ENCODE measurements around the gene KANK2.
"Not testable (repeated sequence)": the region's sequence is repeated elsewhere in the genome, so short reads cannot be mapped to it uniquely, and the experiment has no call there.

KANK2 gene

DNA sequence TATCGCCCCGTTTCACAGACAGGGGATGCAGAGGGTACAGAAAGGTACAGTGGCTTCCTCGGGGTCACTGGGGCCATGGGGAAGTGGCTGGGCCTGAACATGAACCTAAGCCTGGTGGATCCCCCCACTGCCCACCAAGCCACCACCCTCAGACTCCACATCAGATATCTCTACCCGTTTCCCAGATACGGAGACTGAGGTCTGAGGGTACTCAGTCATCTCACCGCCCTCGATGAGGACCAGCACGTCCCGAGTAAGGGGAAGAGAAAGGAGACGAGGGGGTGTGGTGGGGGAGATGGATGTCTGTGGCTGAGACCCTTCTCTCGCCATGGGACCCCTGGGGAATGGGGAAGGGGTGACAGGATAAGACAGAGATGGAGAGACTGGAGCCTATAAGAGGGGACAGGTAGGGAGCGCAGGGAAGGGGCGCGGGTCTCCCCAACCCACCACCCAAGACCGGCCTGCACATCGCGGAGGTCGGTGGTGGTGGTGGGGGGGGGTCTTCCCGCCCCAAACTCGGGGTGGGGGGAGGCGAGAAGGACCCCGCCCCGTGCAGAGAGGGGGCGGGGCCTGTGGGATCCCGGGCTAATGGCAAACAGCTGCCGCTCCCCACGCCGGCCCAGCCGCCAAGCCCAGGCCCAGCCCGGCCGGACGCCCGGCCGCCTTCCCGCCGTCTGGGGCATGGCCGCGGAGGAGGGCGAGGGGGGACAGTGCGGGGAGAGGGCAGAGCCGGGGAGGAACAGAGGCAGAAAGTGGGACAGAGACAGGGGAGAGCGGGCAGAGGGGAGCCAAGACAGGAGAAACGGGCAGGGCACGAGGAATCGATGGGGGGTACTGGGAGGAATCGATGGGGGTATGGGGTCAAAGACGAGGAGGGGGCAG is 698 bp downstream of the KANK2 start:
- DNase-seq (ENCODE audit: low read depth) = no peak

DNA sequence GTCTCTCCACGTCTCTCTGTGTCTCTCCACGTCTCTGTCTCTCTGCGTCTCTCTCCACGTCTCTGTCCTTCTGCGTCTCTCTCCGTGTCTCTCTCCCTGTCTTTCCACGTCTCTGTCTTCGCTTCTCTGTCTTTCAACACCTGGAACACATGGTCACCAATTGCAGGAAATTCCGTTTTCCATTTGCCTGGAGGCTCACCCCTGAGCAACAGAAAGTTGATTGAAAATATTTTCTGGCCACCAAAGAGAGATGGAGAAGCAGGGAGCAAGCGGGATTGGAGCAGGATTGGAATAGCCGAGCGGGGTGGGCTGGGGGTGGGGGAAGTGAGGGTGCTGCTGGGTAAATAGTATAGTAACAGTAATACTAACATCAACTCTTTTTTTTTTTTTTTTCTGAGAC is 1.7 kb downstream of the KANK2 start:
- DNase-seq (ENCODE audit: low read depth) = no peak

DNA sequence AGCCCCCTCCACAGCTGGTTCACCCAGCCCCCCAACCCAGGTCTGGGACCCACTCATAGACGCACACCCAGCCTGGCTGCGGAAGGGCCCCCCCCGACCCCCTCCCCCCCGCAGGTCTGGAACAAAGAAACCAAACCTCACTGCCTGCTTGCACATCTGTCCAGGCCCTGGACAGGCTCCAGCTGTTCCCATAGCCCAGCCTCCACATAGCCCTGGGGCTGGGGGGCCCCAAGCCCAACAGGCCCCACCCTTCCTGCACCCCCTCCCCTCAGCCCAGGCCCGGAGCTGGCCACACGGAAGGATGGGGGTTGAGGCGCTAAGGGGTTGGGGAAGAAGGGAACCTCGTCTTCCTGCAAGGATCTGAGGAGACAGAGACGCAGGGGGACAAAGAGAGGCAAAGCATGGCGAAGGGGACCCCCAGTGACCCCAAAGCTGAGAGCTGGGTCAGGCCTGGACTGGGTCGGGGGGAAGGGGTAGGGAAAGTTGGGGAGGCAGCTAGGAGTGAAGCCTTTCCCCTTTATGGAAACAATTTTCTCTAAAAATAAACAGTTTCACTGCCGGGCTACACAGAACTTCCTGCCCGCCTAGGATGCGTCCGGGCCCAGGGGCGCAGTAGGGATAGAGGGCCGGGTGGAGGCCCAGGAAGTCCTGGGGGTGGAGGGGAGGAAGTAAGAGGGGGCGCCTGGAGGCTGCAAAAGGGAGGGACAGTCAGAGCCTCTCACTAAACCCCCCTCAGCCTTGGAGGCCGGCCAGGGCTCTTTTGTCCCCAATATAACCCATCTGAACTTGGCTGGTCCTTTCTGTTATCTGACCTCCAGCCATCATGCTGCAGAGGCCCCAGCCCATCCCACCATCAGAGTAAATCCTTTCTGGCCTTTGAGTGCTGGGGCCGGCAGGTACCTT is 2.4 kb downstream of the KANK2 start:
- DNase-seq (ENCODE audit: low read depth) = no peak

DNA sequence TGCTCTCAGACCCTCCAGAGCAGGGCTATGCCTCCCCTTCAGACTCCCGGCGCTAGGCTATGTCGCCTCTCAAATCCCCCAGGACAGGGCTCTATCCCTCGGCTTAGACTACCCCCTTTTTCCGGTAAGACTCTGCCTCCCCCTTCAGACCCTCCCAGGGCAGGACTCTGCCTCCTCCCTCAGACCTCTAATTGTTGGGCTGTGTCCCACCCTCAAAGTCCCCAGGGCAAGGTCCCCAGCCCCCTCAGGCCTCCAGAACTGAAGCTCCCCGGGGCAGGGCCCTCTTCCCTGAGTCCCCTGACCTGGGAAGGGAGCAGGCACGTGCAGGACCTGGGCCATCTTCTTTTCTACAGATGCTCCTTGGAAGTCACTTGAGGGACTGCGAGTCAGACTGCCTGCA is 3.2 kb downstream of the KANK2 start:
- no peak for DNase-seq (ENCODE audit: low read depth)

DNA sequence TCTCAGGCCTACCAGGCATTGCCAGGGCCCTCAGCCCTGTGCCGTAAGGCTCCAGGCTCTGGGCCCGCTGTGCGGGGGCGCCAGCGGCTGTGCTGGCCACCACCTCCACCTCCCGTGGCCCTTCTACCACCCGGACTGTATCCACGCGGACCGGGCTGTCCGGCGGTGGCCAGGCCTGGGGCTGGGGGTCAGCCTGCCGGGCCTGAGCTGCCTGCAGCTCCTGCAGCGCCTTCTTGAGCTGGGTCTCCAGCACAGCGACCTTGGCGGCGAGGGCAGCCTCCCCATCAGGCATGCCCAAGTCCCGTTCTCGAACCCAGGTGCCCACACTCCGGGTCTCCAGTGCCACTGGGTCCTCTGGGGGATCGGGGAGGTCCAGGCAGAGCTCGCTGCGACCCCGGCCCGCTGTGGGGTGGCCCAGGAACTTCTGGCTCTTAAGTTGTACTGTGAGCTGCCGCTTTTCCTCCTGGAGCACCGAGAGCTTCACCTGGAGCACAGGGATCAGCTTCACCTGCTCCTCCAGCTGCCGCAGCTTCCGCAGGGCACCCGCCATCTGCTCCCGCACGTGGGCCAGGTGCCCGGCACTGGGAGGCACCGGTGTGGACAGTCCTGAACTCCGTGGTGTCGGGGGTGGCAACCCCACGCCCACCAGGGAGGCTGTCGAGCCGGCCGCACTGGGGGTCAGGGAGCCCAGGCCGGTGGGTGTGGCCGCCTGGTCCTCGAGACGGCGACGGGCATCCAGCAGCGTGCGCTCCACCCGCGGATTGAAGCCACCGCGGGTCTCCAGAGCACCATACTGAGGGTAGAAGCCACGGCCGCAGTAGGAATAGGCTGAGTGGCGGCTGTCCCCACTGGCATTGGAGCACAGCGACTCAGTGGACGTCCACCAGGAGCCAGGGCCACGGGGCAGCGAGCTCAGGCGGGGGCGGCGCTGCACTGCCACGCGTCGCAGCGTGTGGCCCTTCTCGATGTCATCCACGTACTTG is 4.1 kb downstream of the KANK2 start:
- no peak for DNase-seq (ENCODE audit: low read depth)

DNA sequence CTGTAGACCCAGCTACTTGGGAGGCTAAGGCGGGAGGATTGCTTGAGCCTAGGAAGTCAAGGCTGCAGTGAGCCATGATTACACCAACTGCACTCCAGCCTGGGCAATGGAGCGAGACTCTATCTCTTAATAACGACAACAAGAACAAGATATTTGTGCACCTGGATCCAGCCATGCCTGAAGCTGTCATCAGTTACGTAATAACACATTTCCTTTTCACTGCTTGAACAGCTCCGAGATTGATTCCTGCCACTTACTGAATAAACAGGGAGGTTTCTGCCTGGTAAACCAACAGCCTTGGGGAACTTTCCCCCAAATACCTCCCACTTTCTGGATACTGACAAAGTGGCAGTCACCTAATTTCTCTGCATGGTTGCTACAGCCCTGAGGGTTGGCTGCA is 5.4 kb downstream of the KANK2 start:
- no peak for DNase-seq (ENCODE audit: low read depth)

DNA sequence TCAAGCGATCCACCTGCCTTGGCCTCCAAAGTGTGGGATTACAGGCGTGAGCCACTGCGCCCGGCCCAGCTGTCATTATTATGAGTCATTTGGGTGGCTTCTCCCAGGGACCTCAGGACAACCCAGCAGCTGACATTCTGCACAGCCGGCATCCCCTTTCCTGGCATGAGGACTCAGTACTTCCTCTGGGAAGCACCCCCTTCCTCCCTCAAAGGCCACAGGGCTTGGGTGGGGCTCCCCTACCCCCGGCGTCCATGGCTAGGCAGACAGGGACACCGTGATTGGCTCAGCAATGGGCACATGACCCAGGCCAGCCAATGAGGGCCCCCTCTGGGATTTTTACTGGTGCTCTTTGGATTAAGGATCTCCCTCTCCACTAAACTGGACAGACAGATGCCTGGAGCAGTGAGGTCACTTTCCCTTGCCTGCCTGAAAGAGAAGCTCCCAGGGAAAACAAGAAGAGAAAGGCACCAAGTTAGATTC is 6.0 kb downstream of the KANK2 start:
- DNase-seq (ENCODE audit: low read depth) = no peak

DNA sequence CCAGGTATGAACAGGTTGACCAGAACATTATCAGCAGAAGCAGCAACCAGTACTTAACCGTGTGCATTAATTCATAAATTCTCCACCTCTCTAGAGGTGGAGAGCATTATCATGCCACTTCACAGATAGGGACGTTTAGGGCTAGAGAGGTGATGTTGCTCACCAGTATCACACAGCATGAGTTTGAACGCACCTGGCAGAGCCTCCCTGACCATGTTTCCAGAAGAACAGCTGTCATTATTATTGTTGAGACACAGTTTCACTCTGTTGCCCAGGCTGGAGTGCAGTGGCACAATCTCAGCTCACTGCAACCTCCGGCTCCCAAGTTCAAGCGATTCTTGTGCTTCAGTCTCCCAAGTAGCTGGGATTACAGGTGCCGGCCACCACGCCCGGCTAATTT is 6.8 kb downstream of the KANK2 start:
- no peak for DNase-seq (ENCODE audit: low read depth)

DNA sequence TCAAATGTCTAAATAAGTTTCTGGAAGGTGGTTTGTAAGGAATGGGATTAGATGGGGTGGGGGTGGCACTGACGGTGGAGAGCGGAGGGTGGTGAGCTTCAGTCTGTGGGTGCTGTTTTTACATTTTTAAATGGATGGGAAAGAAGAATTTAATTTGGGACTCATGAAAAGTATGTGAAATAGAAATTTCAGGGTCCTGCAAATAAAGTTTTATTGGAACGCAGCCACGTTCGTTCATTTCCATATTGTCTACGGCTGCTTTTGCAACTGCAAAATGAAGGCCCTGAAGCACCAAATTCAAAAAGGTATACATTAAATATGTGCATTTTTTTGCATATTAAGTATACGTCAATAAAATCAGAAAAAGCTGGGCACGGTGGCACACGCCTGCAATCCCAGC is 9.9 kb downstream of the KANK2 start:
- DNase-seq (ENCODE audit: low read depth) = no peak

DNA sequence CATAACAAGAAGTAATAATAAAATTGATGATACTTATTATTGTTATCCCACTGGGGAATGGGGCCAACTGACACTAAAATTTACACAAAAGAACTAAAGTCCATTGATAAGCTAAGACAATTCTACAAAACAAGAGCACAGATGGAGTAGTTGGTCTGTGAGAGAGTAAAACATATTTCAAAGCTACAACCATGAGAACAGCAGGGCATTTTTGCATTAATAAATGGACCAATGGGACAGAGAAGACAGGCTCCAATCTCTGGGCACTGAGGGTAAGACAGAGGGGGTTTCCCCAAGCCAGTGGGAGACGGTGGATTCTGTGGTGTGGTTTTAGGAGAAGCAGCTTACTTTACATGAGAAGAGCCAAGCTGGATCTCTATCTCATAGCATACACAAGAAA is 14.4 kb downstream of the KANK2 start:
- DNase-seq (ENCODE audit: low read depth) = no peak

DNA sequence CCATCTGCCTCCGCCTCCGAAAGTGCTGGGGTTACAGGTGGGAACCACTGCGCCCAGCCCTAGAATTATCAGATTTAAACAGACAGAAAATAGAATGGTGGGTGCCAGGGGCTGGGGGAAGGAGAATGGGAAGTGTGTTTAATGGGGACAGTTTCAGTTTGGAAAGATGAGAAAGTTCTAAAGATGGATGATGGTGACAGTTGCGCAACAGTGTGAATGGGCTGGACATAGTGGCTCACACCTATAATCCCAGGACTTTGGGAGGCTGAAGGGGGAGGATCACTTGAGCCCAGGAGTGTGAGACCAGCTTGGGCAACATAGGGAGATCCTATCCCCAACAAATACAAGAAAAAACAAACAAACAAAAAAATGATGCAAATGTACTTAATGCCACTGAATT is 15.9 kb downstream of the KANK2 start:
- DNase-seq (ENCODE audit: low read depth) = no peak

DNA sequence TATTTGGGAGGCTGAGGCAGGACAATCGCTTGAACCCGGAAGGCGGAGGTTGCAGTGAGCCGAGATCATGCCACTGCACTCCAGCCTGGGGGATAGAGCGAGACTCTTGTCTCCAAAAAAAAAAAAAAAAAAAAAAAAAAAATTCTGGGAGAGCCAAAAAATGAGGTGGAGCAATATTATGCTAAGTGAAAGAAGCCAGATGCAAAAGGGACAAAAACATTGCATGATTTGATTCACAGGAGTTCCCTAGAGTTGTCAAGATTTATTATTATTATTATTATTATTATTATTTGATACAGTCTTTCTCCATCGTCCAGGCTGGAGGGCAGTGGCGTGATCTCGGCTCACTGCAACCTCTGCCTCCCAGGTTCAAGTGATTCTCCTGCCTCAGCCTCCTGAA is 16.4 kb downstream of the KANK2 start:
- DNase-seq (ENCODE audit: low read depth) = not testable (repeated sequence)

DNA sequence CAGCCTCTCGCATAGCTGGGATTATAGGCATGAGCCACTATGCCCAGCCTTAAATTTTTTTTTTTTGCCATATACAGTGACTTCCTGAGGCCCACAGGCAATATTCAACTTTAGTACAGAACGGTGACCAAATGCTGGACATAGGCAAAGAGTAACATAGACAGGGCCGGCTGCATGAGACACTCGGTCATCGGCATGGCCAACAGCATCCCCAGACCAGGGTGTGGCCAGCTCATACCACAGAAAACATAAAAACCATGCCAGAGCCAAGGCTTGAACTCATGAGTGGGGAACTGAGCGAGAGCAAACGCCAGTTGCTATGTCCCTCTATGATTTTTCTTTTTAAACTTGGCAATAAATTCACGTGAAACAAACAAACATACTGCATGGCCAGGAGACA is 17.0 kb downstream of the KANK2 start:
- no peak for DNase-seq (ENCODE audit: low read depth)

DNA sequence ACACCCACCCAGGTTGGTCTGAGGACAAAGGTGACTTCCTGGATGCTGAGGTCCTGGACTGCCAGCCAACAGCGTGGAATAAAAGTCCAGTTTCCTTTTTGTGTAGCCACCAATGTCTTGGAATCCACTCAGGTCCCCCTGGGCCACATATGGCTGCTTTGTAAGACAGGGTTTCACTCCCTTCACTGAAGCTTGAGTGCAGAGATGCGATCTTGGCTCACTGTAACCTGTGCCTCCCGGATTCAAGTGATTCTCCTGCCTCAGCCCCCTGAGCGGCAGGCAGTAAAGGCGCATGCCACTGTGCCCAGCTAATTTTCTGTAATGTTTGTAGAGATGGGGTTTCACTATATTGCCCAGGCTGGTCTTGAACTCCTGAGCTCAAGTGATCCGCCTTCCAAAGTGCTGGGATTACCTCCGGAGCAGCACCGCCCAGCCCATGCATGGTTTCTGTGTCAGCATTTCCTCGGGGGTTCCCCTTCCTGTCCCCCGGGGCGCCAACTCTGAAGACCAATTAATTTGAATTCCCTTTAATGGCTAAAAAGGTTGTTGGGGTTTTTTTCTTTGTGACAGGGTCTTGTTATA is 17.5 kb downstream of the KANK2 start:
- no peak for DNase-seq (ENCODE audit: low read depth)

DNA sequence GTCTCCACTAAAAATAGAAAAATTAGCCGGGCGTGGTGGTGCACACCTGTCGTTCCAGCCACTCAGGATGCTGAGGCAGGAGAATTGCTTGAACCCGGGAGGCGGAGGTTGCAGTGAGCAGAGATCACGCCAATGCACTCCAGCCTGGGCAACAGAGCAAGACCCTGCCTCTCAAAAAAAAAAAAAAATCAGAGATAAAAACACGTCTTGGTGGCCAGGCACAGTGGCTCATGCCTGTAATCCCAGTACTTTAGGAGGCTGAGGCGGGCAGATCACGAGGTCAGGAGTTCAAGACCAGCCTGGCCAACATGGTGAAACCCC is 18.2 kb downstream of the KANK2 start:
- DNase-seq (ENCODE audit: low read depth) = not testable (repeated sequence)

DNA sequence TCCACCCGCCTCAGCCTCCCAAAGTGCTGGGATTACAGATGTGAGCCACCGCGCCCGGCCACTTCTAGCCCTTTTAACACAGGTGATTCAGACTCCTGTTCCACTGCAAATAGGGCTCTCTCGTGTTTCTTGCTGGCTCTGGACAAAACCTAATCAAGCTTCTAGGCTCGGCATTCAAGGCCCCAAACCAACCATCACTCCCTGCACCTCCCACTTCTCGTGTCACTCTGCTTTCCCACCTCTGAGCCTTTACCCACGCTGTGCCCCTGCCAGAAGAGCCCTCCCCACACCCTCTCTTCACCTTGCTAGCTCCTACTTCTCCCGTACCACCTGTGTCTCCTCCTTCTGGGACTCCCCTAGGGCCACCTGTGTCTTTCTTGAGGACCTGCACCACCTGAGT is 19.8 kb downstream of the KANK2 start:
- no peak for DNase-seq (ENCODE audit: low read depth)

DNA sequence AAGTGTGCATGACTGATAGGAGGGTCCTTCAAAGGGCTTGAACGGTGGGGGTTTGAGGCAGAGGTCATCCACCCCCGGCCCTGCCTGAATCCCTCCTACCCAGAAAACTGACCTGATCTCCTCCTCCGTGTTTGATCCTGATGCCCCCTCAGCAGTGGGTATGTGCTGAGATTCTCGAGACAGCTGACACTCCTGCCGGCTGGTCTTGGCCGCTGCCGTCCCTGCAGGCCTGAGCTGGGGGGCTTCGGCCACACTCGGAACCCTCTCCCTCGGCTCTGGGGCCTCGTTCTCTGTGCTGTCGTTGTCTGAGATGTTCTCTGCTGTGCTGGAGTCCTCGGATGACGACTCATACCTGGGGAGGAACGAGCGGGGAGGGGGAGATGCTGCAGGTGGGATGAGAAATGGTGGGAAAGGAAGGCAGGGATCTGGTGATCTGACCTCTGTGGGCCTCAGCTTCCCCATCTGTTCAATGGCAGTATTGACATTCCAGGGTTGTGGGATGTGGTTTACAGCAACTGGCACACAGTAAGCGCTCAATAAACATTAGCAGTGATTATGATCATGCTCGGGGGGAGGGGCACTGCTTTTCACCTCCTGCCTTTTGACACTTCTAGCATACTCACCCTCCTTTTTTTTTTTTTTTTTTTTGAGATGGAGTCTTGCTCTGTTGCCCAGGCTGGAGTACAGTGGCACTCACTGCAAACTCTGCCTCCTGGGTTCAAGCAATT is 20.7 kb downstream of the KANK2 start:
- no peak for DNase-seq (ENCODE audit: low read depth)

DNA sequence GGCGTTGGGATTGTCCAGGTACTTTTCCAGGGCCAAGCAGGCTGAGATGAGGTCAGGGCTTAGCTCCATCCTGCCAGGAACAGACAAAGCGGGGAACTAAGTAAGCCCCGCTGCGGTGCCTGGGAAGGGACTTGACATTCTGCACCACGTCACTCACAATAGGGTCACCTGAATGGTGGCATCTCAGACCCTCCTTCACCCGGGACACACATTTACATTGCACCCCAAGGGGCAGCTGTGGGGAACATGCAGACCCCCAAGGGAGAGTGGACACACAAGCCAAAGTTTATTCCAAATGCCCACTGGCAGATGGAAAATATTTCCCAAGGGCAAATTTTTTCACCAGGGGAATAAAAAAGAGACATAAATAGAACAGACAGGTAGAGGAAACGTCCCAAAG is 21.4 kb downstream of the KANK2 start:
- no peak for DNase-seq (ENCODE audit: low read depth)

DNA sequence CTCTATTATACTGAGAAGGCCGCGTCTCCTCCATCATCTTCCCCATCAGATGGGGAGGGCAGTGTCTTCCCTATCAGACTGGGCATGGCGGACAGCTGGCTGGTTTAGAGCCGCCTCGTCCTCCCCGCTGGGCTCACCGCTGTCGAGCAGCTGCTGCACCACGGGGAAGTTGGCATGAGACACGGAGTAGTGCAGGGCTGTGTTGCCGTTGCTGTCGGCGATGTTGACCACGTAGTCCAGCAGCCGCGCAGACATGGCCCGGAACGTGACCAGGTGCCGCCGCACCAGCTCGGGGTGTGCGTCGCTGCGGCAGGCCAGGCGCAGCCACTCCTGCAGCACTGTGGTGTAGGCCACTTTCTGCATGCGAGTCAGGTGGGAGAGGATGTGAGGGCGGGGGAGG is 23.0 kb downstream of the KANK2 start:
- no peak for DNase-seq (ENCODE audit: low read depth)

DNA sequence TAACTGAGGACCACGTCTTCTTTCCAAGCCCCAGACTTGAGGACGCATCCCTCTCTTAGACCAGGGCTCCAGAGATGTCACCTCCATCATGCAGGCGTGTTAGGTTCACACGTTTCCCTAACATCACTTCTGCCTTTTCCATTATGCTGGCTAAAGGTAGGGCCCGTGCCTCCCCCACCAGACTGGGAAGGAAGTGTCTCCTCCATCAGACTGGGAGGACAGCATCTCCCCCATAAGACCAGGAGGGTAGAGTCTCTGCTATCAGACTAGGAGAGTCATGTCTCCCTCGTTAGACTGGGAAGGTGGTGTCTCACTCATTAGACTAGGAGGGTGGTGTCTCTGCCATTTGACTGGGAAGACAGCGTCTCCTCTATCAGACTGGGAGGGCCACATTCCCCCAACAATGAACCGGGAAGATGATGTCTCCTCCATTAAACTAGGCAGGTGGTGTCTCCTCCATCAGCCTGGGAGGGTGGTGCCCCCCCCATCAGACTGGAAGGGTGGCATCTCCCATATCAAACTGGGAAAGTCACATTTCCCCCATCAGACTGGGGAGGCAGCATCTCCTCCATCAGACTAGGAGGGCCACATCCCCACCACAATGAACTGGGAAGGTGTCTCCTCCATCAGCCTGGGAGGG is 23.7 kb downstream of the KANK2 start:
- no peak for DNase-seq (ENCODE audit: low read depth)

Data from stimulated activated CD8-positive, alpha-beta memory T cell treated with anti-CD3 and anti-CD28 coated beads, Interleukin-4, amount 100 ng/mL, for 24 hours (primary cell).